ENCODE measurements around the gene RAP1A. TPM values are rescaled to one million over a fixed set of nuclear protein-coding genes. Genes with fewer than 3 reads are reported as not detected.

RAP1A gene
- total and polyA plus RNA-seq, 11 donors: 52.6 to 134 (median 99.1) TPM

DNA sequence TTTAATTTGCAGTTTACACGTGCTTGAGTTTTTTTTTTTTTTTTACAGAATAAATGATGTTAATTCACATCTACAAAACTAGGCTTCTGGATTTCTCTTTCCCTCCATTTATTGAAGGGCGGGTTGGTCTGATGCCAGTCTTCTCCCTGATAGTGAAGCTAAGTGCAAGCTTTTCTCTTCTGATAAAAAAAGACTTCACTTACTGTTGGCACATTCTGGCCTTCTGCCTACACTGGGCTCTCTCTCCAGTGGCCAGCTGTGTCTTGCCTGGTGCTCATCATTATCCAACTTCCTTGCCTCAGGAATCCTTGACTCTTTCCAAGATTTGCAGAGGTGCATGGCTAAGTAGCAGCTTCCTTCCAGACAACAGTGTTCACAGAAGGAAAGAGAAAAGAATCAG, 7.6 kb upstream of the RAP1A start:
- H3K4me3 ChIP-seq: no peak overlapping the region
- H3K4me1 ChIP-seq: peaks cover 0 to 26% (median 4%) of the 10 kb centered on the region in 12 donors
- DNase-seq (no peak), ATAC-seq (no peak)
- 53 to 75% (median 61%) methylated on average over 2 of the region's 2 CpGs for WGBS, 4 donors
- H3K36me3 ChIP-seq: no peaks in the 10 kb centered on the region
- no peaks in the 10 kb centered on the region for H3K27me3 ChIP-seq
- TF ChIP-seq CTCF (IDR thresholded peaks at IDR 0.05) (no peak), POLR2A (IDR thresholded peaks at IDR 0.05) (no peak)
- H3K27ac ChIP-seq: peak overlapping the region in 1 of 12 donors; percentile 75
- H3K9me3 ChIP-seq: no peaks in the 10 kb centered on the region
- intact Hi-C loops (cut with DNase I): no loop called here

DNA sequence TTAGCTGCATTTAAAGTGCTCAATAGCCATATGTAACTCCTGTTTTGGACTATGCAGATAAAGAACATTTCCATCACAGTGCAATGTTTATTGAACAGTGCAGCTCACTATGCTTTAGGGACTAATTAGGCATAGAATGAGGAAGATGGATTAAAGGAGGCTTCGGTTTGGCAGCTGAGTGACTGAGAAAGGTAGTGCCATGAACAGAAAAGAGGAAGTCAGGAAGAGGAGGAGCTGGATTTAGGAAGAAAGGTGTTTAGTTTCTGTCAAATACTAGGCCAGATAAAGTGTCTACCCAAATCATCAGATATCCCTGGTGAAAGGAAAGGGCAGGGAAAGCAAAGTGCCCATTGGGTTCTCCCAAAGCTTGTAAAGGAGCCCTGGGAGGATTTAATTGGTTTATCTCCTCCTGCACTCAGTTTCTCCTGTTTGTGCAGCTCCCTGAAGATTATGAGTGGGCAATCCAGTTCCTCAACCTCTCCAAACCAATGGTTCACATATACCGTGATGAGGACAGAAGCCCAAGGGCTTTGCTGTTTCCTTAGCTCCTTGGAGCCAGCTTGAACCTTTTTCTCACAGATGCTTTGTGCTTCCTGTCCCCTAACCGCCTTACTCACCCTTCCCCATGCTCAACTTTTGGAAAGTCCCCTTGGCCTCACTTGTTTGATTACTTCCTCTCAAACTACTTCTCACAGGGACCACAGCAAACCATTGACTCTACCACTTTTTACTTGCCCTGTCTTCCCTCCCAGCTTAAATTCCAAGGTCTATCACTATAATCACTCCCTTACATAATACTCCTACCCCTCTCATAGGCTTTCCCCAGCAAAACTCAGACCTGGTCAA, 3.5 kb upstream of the RAP1A start:
- Histone ChIP-seq H3K27ac (peak overlapping the region in 2 of 12 donors; percentile 16 to 73), H3K4me1 (peaks cover 0 to 49% (median 13%) of the 10 kb centered on the region in 12 donors), H3K4me3 (no peak overlapping the region), H3K36me3 (no peaks in the 10 kb centered on the region), H3K27me3 (no peaks in the 10 kb centered on the region), H3K9me3 (no peaks in the 10 kb centered on the region)
- TF ChIP-seq CTCF (IDR thresholded peaks at IDR 0.05): no peak
- no peak for TF ChIP-seq POLR2A (IDR thresholded peaks at IDR 0.05)
- no peak for DNase-seq
- ATAC-seq: no peak
- intact Hi-C loops (cut with DNase I): no loop called here
- WGBS, 4 donors: 56 to 64% (median 59%) methylated on average over 3 of the region's 3 CpGs

DNA sequence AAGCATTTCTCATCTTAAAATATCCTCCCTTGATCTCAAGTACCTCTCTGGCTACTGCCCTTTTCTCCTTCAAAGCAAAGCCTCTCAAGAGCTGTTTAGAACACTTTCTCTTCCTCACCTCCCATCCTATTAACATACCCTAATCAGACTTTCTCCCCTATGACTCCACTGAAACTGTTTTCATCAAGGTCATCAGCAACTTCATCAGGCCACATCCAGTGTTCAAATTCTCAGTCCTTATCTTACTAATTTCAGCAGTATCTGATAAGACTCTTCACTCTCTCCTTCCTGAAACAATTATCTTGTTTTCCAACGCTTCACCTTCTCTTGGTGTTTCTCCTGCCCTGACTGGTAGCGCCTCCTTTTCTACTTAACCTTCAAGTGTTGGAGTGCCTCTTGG, 1.5 kb upstream of the RAP1A start:
- Histone ChIP-seq H3K4me3 (no peak overlapping the region), H3K4me1 (peaks cover 0 to 69% (median 26%) of the 10 kb centered on the region in 12 donors), H3K27ac (peak overlapping the region in 1 of 12 donors; percentile 98), H3K9me3 (no peaks in the 10 kb centered on the region), H3K27me3 (no peaks in the 10 kb centered on the region), H3K36me3 (no peaks in the 10 kb centered on the region)
- WGBS, 4 donors: 69 to 90% (median 84%) methylated on average over 2 of the region's 2 CpGs
- intact Hi-C loops (cut with DNase I): loop anchor here in 2 of 10 donors (2.0 kb wide), 1 partner anchor 25 kb away; no protein-coding TSS in a partner anchor
- no peak for ATAC-seq
- TF ChIP-seq CTCF (IDR thresholded peaks at IDR 0.05) (no peak), POLR2A (IDR thresholded peaks at IDR 0.05) (no peak)
- no peak for DNase-seq

DNA sequence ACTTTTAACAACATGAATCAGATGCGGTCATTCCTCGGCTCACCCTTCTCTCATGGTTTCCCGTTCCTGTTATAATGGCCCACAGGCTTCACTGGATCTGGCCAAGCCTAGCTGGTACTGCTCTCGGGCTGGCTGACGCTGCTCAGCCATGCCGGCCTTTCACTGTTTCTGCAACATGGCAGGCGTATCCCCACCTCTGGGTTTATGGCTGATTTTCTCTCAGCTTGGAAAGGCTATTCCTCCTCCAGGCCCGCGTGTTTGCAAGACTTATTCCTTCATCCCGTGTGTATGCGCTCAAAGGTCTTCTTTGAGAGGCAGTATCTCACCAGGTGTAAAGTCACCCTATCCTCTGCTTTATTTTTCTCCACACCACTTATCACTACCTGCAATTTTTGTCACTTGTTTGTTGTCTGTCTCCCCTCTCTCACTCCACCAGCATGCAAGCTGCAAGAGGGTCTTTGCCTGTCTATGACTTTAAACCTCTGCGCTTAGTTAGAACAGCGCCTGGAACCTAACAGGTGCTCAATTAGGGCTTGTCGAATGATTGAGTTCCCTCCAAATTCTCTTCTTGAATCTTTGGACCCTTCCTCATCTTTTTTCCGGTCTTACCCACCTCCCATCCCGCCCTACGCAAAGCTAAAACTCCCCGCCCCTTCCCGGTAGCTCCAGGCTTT, 491 bp upstream of the RAP1A start:
- Histone ChIP-seq H3K36me3 (no peaks in the 10 kb centered on the region), H3K4me1 (peaks cover 0 to 79% (median 27%) of the 10 kb centered on the region in 12 donors), H3K4me3 (peak overlapping the region; percentile 61 to 95 (median 82)), H3K27me3 (no peaks in the 10 kb centered on the region), H3K27ac (peak overlapping the region; percentile 86 to 98 (median 98)), H3K9me3 (no peaks in the 10 kb centered on the region)
- intact Hi-C loops (cut with DNase I): loop anchor here in 4 of 10 donors (1.0 to 2.0 kb wide), 3 partner anchors 26 to 27 kb away; no protein-coding TSS in a partner anchor
- 49 to 54% (median 51%) methylated on average over 19 of the region's 19 CpGs for WGBS, 4 donors
- no peak for ATAC-seq
- DNase-seq: no peak
- TF ChIP-seq POLR2A (IDR thresholded peaks at IDR 0.05) (no peak), CTCF (IDR thresholded peaks at IDR 0.05) (no peak)
